SK-N-SH treated with all-trans-retinoic acid at 6 μM for 48 hours (cell line): Measurements from ENCODE around the gene ANKS1A.

Source experiments
- ATAC-seq: fragments of 200-7000 bp; cut with Tn5 transposase; 3 replicates; pipeline ENCODE4 v1.9.1; 2020; ENCODE audit warnings: mild to moderate bottlenecking, moderate library complexity
- ARNTL ChIP-seq: fragments of 450-650 bp; formaldehyde crosslinking; IDR thresholded peaks from 2 replicates; pipeline ENCODE4 v1.5.0; 2020; ENCODE audit warnings: low read depth, mild to moderate bottlenecking, moderate library complexity, borderline replicate concordance
- BACH2 ChIP-seq: fragments of 250-450 bp; sonication (Bioruptor Pico); IDR thresholded peaks from 2 replicates; pipeline ENCODE4 v1.9.0; 2021; ENCODE audit warnings: mild to moderate bottlenecking, borderline replicate concordance
- CSDC2 ChIP-seq: fragments of 250-450 bp; sonication (Bioruptor Pico); IDR thresholded peaks from 2 replicates; pipeline ENCODE4 v1.5.0; 2020; ENCODE audit warnings: mild to moderate bottlenecking, moderate library complexity
- ESRRG ChIP-seq: fragments of 250-450 bp; sonication (Bioruptor Pico); IDR thresholded peaks from 2 replicates; pipeline ENCODE4 v1.6.1; 2021; ENCODE audit warnings: mild to moderate bottlenecking
- GLIS3 ChIP-seq: fragments of 250-450 bp; sonication (Bioruptor Pico); IDR thresholded peaks from 2 replicates; pipeline ENCODE4 v1.5.0; 2020; ENCODE audit warnings: mild to moderate bottlenecking, moderate library complexity
- ISL1 ChIP-seq: fragments of 250-450 bp; sonication (Bioruptor Pico); IDR thresholded peaks from 2 replicates; pipeline ENCODE4 v2.1.2; 2022; ENCODE audit warnings: mild to moderate bottlenecking, moderate library complexity
- OSR1 ChIP-seq: fragments of 250-450 bp; sonication (Bioruptor Pico); IDR thresholded peaks from 2 replicates; pipeline ENCODE4 v1.8.0; 2022; ENCODE audit warnings: moderate library complexity, mild to moderate bottlenecking, inconsistent platforms
- RARB ChIP-seq: fragments of 250-450 bp; sonication (Bioruptor Pico); IDR thresholded peaks from 2 replicates; pipeline ENCODE4 v1.8.0; 2021; ENCODE audit warnings: mild to moderate bottlenecking, moderate library complexity
- SNAI2 ChIP-seq: fragments of 250-450 bp; sonication (Bioruptor Pico); IDR thresholded peaks from 2 replicates; pipeline ENCODE4 v1.5.0; 2020; ENCODE audit warnings: mild to moderate bottlenecking, moderate library complexity
- TOX ChIP-seq: fragments of 250-450 bp; sonication (Bioruptor Pico); IDR thresholded peaks from 2 replicates; pipeline ENCODE4 v1.8.0; 2021; ENCODE audit warnings: mild to moderate bottlenecking, moderate library complexity, borderline replicate concordance
- ZC3H10 ChIP-seq: fragments of 250-450 bp; sonication (Bioruptor Pico); IDR thresholded peaks from 2 replicates; pipeline ENCODE4 v1.5.1; 2021; ENCODE audit warnings: mild to moderate bottlenecking, moderate library complexity
- ZFP3 ChIP-seq: fragments of 250-450 bp; sonication (Bioruptor Pico); IDR thresholded peaks from 2 replicates; pipeline ENCODE4 v1.5.0; 2020; ENCODE audit warnings: mild to moderate bottlenecking, moderate library complexity
- ZFP30 ChIP-seq: fragments of 450-650 bp; formaldehyde crosslinking; IDR thresholded peaks from 2 replicates; pipeline ENCODE4 v1.5.0; 2022; ENCODE audit warnings: mild to moderate bottlenecking, moderate library complexity
- ZNF565 ChIP-seq: fragments of 450-650 bp; formaldehyde crosslinking; conservative IDR thresholded peaks from 2 replicates; pipeline ENCODE4 v1.5.0; 2020; ENCODE audit warnings: low read depth, mild to moderate bottlenecking, moderate library complexity
- ZNF70 ChIP-seq: fragments of 450-650 bp; formaldehyde crosslinking; IDR thresholded peaks from 2 replicates; pipeline ENCODE4 v1.5.0; 2020; ENCODE audit warnings: mild to moderate bottlenecking, moderate library complexity
- ZNF8 ChIP-seq: fragments of 450-650 bp; formaldehyde crosslinking; IDR thresholded peaks from 2 replicates; pipeline ENCODE4 v1.5.0; 2020; ENCODE audit warnings: mild to moderate bottlenecking, moderate library complexity
- TF ChIP-seq, protein P1 (sequence below): fragments of 250-450 bp; sonication (Bioruptor Pico); IDR thresholded peaks from 2 replicates; pipeline ENCODE4 v1.5.1; 2021; ENCODE audit warnings: mild to moderate bottlenecking, moderate library complexity
- TF ChIP-seq, protein P2 (sequence below): fragments of 250-450 bp; sonication (Bioruptor Pico); IDR thresholded peaks from 2 replicates; pipeline ENCODE4 v1.5.0; 2020; ENCODE audit warnings: mild to moderate bottlenecking, moderate library complexity
- TF ChIP-seq, protein P3 (sequence below): fragments of 250-450 bp; sonication (Bioruptor Pico); IDR thresholded peaks from 2 replicates; pipeline ENCODE4 v1.5.1; 2020; ENCODE audit warnings: low read depth, mild to moderate bottlenecking, moderate library complexity
- TF ChIP-seq, protein P4 (sequence below): fragments of 250-450 bp; sonication (Bioruptor Pico); IDR thresholded peaks from 2 replicates; pipeline ENCODE4 v1.8.0; 2021; ENCODE audit warnings: low read depth, mild to moderate bottlenecking, moderate library complexity, borderline replicate concordance
- TF ChIP-seq, protein P5 (sequence below): fragments of 250-450 bp; sonication (Bioruptor Pico); IDR thresholded peaks from 2 replicates; pipeline ENCODE4 v1.8.0; 2020; ENCODE audit warnings: mild to moderate bottlenecking, moderate library complexity, borderline replicate concordance

ANKS1A gene

DNA sequence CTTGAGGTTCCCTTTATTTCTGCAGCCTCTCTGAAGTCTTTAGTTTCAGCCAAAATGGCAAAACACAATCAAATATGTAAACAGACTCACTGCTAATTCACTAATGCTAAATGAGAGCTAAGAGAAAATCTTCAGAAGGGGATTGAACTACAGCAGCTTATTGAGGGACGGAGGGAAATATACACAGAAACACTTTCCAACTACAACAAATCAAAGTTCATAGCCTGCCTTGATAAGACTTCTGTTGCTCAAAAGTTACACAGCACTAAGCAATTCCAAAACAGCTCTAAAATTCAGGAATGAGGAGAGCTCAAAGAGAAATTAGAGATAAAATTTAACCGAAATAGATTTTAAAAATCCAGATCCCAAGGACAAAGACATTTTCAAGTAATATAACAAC is 250.4 kb downstream of the ANKS1A start:
- TF ChIP-seq ZNF70 (CRISPR knock-in tag) (no peak), ARNTL (no peak), BACH2 (CRISPR knock-in tag) (no peak), OSR1 (CRISPR knock-in tag) (no peak), ZNF565 (no peak), ESRRG (CRISPR knock-in tag) (no peak), RARB (CRISPR knock-in tag) (no peak), CSDC2 (no peak), ZFP3 (CRISPR knock-in tag) (no peak), ISL1 (CRISPR knock-in tag) (no peak), ZNF8 (CRISPR knock-in tag) (no peak), SNAI2 (no peak), GLIS3 (CRISPR knock-in tag) (no peak), TOX (CRISPR knock-in tag) (no peak), ZC3H10 (CRISPR knock-in tag) (no peak)
- TF ChIP-seq, protein P1, sequence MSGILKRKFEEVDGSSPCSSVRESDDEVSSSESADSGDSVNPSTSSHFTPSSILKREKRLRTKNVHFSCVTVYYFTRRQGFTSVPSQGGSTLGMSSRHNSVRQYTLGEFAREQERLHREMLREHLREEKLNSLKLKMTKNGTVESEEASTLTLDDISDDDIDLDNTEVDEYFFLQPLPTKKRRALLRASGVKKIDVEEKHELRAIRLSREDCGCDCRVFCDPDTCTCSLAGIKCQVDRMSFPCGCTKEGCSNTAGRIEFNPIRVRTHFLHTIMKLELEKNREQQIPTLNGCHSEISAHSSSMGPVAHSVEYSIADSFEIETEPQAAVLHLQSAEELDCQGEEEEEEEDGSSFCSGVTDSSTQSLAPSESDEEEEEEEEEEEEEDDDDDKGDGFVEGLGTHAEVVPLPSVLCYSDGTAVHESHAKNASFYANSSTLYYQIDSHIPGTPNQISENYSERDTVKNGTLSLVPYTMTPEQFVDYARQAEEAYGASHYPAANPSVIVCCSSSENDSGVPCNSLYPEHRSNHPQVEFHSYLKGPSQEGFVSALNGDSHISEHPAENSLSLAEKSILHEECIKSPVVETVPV (CRISPR knock-in tag): no peak
- TF ChIP-seq, protein P2, sequence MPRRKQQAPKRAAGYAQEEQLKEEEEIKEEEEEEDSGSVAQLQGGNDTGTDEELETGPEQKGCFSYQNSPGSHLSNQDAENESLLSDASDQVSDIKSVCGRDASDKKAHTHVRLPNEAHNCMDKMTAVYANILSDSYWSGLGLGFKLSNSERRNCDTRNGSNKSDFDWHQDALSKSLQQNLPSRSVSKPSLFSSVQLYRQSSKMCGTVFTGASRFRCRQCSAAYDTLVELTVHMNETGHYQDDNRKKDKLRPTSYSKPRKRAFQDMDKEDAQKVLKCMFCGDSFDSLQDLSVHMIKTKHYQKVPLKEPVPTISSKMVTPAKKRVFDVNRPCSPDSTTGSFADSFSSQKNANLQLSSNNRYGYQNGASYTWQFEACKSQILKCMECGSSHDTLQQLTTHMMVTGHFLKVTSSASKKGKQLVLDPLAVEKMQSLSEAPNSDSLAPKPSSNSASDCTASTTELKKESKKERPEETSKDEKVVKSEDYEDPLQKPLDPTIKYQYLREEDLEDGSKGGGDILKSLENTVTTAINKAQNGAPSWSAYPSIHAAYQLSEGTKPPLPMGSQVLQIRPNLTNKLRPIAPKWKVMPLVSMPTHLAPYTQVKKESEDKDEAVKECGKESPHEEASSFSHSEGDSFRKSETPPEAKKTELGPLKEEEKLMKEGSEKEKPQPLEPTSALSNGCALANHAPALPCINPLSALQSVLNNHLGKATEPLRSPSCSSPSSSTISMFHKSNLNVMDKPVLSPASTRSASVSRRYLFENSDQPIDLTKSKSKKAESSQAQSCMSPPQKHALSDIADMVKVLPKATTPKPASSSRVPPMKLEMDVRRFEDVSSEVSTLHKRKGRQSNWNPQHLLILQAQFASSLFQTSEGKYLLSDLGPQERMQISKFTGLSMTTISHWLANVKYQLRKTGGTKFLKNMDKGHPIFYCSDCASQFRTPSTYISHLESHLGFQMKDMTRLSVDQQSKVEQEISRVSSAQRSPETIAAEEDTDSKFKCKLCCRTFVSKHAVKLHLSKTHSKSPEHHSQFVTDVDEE (CRISPR knock-in tag): no peak
- TF ChIP-seq, protein P3, sequence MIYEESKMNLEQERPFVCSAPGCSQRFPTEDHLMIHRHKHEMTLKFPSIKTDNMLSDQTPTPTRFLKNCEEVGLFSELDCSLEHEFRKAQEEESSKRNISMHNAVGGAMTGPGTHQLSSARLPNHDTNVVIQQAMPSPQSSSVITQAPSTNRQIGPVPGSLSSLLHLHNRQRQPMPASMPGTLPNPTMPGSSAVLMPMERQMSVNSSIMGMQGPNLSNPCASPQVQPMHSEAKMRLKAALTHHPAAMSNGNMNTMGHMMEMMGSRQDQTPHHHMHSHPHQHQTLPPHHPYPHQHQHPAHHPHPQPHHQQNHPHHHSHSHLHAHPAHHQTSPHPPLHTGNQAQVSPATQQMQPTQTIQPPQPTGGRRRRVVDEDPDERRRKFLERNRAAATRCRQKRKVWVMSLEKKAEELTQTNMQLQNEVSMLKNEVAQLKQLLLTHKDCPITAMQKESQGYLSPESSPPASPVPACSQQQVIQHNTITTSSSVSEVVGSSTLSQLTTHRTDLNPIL (CRISPR knock-in tag): no peak
- TF ChIP-seq, protein P4, sequence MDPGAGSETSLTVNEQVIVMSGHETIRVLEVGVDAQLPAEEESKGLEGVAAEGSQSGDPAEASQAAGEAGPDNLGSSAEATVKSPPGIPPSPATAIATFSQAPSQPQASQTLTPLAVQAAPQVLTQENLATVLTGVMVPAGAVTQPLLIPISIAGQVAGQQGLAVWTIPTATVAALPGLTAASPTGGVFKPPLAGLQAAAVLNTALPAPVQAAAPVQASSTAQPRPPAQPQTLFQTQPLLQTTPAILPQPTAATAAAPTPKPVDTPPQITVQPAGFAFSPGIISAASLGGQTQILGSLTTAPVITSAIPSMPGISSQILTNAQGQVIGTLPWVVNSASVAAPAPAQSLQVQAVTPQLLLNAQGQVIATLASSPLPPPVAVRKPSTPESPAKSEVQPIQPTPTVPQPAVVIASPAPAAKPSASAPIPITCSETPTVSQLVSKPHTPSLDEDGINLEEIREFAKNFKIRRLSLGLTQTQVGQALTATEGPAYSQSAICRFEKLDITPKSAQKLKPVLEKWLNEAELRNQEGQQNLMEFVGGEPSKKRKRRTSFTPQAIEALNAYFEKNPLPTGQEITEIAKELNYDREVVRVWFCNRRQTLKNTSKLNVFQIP (CRISPR knock-in tag): no peak
- TF ChIP-seq, protein P5, sequence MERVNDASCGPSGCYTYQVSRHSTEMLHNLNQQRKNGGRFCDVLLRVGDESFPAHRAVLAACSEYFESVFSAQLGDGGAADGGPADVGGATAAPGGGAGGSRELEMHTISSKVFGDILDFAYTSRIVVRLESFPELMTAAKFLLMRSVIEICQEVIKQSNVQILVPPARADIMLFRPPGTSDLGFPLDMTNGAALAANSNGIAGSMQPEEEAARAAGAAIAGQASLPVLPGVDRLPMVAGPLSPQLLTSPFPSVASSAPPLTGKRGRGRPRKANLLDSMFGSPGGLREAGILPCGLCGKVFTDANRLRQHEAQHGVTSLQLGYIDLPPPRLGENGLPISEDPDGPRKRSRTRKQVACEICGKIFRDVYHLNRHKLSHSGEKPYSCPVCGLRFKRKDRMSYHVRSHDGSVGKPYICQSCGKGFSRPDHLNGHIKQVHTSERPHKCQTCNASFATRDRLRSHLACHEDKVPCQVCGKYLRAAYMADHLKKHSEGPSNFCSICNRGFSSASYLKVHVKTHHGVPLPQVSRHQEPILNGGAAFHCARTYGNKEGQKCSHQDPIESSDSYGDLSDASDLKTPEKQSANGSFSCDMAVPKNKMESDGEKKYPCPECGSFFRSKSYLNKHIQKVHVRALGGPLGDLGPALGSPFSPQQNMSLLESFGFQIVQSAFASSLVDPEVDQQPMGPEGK (CRISPR knock-in tag): no peak
- TF ChIP-seq, all 23 proteins: peak for 0
- ATAC-seq: no peak

DNA sequence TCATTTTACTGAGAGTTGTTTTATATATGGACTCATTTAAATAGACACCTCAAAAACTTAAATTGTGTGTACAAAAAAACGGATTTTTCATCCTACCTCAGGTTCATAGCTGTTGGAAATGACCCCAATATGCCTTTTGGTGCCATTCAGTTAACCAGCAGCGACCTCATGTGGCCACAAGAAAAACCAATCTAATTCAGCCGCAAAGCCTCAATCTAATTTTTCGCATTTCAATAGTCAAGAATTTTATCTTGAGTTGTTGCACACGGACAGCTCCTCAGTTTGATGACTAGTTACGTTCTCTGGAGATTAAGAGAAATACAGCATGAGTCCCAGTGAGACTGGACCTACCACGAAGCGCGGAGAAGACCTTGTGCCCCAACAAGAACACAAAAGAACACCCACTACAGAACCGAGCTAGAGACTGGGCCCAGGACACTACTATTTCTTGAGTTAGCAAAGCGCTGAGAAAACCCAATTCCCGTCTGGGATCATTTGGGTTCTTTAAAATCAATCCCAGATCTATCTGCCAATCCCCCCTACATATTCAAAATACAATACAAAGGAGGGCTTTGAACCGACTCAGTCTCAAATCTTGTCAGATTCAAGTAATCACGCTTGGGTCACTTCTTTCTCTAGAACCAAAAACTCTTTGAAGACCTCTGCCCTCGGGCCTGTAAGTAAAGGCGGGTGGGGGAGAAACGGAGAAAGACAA is 251.0 kb downstream of the ANKS1A start:
- peak; percentile 78 for ATAC-seq
- TF ChIP-seq, protein P2 (CRISPR knock-in tag): no peak
- TF ChIP-seq ZNF70 (CRISPR knock-in tag): no peak
- no peak for TF ChIP-seq ZNF565
- TF ChIP-seq, protein P1 (CRISPR knock-in tag): no peak
- TF ChIP-seq SNAI2: no peak
- TF ChIP-seq, protein P3 (CRISPR knock-in tag): no peak
- TF ChIP-seq ZFP30: no peak
- TF ChIP-seq RARB (CRISPR knock-in tag): no peak
- no peak for TF ChIP-seq BACH2 (CRISPR knock-in tag)
- TF ChIP-seq GLIS3 (CRISPR knock-in tag): no peak
- TF ChIP-seq TOX (CRISPR knock-in tag): no peak
- TF ChIP-seq, protein P5 (CRISPR knock-in tag): no peak
- TF ChIP-seq OSR1 (CRISPR knock-in tag): no peak
